GM18951 (cell line): ENCODE data around the gene COX6A2.

ENCODE experiments used
- POLR2A ChIP-seq: IDR thresholded peaks from 4 replicates; pipeline ENCODE4 v1.6.1; 2011; ENCODE audit warnings: mild to moderate bottlenecking; ENCODE audit not compliant: insufficient read length, insufficient read depth; ENCODE audit errors: extremely low read depth
- in situ Hi-C: fragments of 300-500 bp; cut with MboI; formaldehyde crosslinking; loops from one replicate; pipeline ENCODE4 v1.12.0; 2022; ENCODE audit warnings: low sequenced_read_pairs, mixed read lengths, inconsistent platforms; ENCODE audit not compliant: unreplicated experiment

Gene COX6A2

DNA sequence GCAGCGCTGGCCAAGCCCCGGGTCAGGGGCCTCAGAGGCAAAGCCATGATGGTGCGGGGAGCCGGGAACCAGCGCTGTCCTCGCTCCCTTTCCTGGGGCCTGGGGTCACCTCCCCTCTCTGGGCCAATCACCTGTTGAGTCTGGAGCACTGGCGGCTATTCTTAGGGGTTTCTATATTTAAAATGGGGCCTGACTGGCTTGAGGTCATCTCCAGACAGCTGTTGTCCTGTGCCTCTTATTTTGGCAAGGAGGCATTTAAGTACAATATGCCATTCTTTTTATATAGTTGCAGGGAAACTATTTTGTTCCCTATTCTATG is at the start of gene COX6A2:
COX6A2 (minus strand) TSS at position 82 of the 319 bp plus-strand sequence; CDS start at position 47, 35 bp downstream.
- in situ Hi-C loops: loop anchor here (25.0 kb wide), 1 partner anchor 441 kb away; the partner anchor contains the start of gene HSD3B7

DNA sequence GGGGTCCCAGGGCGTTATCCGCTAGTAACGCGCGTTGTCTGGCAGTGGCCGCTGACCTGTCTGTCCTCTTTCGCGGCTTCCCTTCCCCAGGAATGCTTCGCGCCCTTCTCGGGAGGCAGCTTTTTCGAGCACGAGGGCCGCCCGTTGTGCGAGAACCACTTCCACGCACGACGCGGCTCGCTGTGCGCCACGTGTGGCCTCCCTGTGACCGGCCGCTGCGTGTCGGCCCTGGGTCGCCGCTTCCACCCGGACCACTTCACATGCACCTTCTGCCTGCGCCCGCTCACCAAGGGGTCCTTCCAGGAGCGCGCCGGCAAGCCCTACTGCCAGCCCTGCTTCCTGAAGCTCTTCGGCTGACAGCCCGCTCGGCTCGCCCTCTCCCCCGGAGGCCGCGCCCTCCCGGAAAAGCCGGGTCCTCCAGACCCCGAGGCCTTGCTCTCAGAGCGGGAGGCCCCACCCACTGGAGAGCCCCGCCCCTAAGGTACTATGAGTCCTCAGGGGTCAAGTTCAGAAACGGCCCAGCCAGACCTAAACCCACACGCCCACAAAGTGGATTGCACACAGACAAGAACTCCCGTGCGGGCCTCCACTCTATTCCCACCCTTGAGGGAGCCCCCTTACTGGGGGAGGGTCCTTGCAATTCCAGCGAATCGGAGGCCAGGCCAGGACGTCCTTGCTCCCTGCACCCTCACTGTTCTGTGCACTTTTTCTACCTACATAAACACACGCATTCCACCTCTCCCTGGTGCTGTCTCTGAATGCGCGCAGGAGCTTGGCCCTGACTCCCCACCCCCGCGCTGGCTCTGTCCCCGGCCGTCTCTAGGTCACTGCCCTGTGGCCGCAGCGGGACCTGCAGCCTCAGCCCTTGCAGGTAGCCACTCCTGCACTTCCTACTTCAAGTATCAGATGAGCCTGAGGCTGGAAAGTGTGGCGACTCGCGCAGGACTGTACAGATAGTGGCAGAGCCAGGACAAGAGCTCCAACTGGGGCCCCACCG is 49.4 kb upstream of the COX6A2 start:
- TF ChIP-seq POLR2A: no peak
- in situ Hi-C loops: no loop called here

More for the DNA sequence above, at the start of gene COX6A2:
- no peak for TF ChIP-seq POLR2A

DNA sequence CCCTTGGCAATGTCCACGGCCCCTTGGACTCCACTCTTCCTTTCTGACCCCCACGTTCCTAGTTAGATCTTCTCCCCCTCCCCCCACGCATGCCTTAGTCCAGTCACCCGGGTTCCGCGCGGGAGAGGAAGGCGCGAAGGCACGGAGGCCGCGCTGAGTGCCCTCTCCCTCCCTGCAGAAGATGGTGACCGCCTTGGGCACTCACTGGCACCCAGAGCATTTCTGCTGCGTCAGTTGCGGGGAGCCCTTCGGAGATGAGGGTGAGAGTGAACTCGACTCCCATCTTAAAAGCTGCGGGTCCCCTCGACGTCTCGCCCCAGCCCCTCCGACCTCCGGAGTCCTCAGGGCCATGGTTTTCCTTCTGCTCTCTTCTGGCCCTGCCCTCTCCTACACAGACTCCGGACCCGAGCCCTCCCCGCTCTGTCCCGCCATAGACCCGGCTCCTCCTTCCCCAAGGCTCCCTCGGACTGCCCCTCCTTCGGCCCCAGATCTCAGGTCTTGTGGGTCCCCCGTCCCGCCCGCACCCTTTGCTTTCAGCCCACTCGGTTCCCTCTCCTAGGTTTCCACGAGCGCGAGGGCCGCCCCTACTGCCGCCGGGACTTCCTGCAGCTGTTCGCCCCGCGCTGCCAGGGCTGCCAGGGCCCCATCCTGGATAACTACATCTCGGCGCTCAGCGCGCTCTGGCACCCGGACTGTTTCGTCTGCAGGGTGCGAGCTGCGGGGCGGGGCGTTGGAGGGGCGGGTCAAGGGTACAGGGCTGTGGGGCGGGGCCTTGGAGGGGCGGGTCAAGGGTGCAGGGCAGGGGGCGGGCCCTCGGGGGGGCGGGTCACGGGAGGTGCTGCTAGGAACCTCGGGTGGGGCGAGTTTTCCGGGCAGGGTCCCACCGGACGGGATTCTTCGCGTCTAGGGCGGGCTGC is 48.4 kb upstream of the COX6A2 start:
- in situ Hi-C loops: no loop called here
- peak; percentile 53 for TF ChIP-seq POLR2A

DNA sequence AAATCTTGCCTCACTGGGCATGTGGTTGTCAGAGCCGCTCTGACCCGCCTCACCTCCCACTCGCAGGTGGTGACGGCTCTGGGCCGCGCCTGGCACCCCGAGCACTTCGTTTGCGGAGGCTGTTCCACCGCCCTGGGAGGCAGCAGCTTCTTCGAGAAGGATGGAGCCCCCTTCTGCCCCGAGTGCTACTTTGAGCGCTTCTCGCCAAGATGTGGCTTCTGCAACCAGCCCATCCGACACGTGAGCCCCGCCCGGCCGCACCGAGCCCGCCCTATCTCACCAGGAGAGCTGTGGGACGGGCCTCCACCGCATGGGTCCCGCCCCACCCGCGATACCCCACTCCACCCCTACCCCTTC is 47.8 kb upstream of the COX6A2 start:
- in situ Hi-C loops: no loop called here
- TF ChIP-seq POLR2A: no peak

DNA sequence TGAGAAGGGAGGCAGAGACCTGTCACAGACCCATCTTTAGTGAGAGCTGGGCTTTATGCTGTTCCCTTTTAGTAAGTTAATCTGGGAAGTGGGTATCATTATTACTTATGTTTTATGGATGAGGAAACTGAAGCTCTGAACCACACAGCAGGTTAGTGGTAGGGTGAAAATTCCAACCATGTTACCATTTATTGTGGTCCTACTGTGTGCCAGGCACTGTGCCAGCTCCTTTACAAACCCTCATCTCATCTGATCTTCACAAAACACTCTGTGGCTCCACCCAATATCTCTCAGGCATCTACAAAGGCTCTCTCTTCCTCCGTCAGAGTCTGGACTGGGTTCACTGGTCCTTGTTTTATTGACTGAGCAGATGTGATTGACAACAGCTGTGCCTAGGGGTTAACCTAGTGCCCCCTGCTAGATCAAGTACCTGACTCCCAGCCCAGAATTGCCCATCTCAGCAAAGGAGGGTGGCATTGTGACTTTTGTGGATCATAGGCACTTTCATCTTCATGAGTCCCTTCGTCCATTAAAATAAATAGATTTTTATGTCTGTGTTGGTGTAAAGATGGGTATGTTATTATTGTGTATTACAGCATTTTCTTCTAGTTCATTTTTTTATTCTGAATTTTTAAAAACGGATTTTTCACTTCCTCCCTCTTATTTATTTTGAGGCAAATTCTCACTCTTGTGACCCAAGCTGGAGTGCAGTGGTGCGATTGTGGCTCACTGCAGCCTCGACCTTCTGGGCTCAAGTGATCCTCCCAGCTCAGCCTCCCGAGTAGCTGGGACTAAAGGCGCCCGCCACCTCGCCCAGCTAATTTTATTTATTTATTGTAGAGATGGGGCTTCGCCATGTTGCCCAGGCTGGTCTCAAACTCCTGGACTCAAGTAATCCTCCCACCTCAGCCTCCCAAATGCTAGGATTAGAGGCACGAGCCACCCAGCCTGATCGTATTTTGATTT is 46.9 kb upstream of the COX6A2 start:
- TF ChIP-seq POLR2A: no peak
- in situ Hi-C loops: loop anchor here (25.0 kb wide), 1 partner anchor 387 kb away; the partner anchor contains the start of gene ZNF267

DNA sequence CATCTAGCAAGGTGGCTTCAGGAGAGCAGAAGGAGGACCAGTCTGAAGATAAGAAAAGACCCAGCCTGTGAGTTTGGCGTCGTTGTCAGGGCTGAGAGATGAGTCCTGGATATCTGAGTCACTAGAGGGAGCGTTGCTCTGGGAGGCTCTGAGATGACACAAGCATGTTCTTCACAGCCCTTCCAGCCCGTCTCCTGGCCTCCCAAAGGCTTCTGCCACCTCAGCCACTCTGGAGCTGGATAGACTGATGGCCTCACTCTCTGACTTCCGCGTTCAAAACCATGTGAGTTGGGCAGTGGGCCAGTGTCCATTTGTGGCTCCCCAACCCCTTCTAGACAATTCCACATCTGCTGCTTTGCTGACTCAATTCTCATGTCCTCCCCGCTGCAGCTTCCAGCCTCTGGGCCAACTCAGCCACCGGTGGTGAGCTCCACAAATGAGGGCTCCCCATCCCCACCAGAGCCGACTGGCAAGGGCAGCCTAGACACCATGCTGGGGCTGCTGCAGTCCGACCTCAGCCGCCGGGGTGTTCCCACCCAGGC is 46.1 kb upstream of the COX6A2 start:
- in situ Hi-C loops: loop anchor here (25.0 kb wide), 1 partner anchor 388 kb away; the partner anchor contains the start of gene ZNF267
- no peak for TF ChIP-seq POLR2A

DNA sequence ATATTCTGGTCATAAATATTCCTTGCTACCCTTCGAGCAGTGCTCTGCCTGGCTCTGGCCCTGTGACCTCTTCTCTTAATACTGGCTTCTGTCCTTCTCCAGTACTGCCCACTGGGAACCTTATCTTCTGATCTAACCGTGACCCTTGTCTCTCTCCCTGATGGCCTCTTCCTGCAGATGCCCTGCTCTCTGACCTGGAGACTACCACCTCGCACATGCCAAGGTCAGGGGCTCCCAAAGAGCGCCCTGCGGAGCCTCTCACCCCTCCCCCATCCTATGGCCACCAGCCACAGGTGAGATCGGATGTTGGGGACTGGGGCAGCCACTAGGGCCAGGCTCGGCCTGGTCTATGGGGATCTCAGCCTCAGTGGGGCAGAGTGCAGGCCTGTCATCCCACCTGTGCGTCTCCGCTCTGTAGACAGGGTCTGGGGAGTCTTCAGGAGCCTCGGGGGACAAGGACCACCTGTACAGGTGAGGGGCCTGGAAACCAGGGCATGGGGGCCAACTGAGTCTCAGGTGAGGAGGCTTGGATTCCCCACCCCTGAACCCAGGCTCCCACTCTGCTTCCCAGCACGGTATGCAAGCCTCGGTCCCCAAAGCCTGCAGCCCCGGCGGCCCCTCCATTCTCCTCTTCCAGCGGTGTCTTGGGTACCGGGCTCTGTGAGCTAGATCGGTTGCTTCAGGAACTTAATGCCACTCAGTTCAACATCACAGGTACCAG is 45.3 kb upstream of the COX6A2 start:
- TF ChIP-seq POLR2A: no peak
- in situ Hi-C loops: loop anchor here (25.0 kb wide), 1 partner anchor 389 kb away; the partner anchor contains the start of gene ZNF267

DNA sequence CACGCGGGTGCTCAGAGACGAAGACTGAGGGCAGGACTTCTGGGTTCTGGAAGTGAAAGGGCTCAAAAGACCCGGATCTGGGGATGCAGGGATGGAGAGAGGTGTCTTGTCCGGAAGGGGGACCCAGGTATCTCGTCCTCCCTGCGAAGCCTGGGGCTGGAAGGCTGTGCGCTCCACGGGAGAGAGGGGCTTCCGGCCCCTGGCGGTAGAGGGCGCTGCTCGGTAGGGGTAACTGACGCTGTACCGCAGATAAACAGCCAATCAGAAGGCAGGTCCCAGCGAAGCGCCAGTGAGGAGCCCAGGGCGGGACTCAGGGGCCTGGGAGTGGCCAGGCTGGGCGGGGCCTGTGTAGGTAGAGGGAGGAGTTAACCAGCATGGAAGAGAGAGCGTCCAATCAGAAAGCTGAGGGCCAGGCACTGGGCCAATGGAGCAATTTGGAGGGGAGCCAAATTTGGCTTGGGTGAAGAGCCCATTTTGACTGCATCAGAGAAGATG is 44.6 kb upstream of the COX6A2 start:
- in situ Hi-C loops: loop anchor here (25.0 kb wide), 1 partner anchor 390 kb away; the partner anchor contains the start of gene ZNF267

DNA sequence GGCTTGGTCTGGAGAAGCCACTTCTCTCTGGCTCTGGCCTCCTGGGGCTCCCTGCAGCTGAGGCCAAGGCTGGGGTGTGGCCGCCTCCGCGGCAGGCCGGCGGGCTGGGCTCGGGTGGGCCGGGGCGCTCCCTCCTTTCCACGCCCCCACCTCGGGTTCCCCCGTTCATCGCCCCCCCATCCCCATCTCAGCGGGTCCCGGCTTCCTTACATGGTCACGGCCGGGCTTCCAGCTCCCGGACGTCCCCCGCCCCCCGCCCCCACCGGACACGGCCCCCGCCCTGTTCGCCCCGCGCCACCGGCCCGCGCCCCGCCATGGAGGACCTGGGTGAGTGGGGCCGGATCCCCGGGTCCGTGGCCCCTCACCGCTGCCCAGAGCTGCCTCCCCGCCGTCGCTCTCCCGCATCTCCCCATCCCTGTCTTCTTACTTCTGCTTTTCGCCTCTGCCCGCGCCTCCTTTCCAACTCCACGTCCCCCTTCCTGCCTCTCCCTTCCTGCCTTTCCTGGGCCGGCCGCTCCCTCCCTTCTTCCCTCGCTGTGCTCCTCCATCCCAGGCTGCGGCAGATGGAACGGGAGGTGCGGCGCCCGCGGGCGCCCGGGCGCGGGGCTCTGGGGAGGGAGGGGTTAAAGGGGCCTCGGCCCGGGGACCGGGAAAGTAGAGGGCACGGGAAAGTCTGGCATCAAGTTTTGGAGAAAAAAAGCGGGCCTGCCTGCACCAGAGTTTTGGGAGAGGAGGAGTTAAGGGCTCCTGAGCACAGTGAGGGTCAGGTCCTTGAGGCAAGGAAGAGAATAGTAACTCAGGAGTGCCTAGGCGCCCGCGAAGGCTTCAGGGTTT is 43.9 kb upstream of the COX6A2 start, which contains the start of gene TGFB1I1:
TGFB1I1 (plus strand) TSS at position 278 of the 834 bp plus-strand sequence; CDS start at position 315, 37 bp downstream.
- TF ChIP-seq POLR2A: no peak
- in situ Hi-C loops: loop anchor here (25.0 kb wide), 1 partner anchor 390 kb away; the partner anchor contains the start of gene ZNF267

More for the DNA sequence above, 44.6 kb upstream of the COX6A2 start:
- no peak for TF ChIP-seq POLR2A
